ENCODE measurements around the gene STRN4. TPM values are rescaled to one million over a fixed set of nuclear protein-coding genes. Genes with fewer than 3 reads are reported as not detected.

Gene STRN4
- total and polyA plus RNA-seq, 9 of the 15 experiments (the other 6 are each of a cell fraction or from before 2014, with no cell fraction given) = 0.62 to 83.7 (median 36.9) TPM

- TF ChIP-seq ZNF407 (IDR thresholded peaks at IDR 0.05; ENCODE audit: low read depth) (no peak), ZFPM2 (CRISPR knock-in tag; IDR thresholded peaks at IDR 0.05) (no peak), JUND (IDR thresholded peaks at IDR 0.05; ENCODE audit: borderline replicate concordance, low read depth, low read length) (no peak), JUND (tag; IDR thresholded peaks at IDR 0.05; ENCODE audit: borderline replicate concordance, low read depth, low read length) (no peak), PRDM10 (IDR thresholded peaks at IDR 0.05; ENCODE audit: partially characterized antibody) (peak; percentile 82), ZBTB17 (CRISPR knock-in tag; IDR thresholded peaks at IDR 0.05) (no peak), NFYB (IDR thresholded peaks at IDR 0.05; ENCODE audit: extremely low read depth, insufficient read length) (no peak), ESRRA (IDR thresholded peaks at IDR 0.05; ENCODE audit: borderline replicate concordance, low read depth) (no peak), CC2D1A (IDR thresholded peaks at IDR 0.05) (peak; percentile 91; the same call in 1 of the 2 replicates), TOE1 (IDR thresholded peaks at IDR 0.05; ENCODE audit: borderline replicate concordance) (no peak), TOE1 (CRISPR knock-in tag; IDR thresholded peaks at IDR 0.05; ENCODE audit: borderline replicate concordance, low read depth) (no peak), SOX6 (IDR thresholded peaks at IDR 0.05) (no peak)
Observed at GRCh38 chr19:46716672-46717033, 29.6 kb downstream of the STRN4 start (continued).
